Measurements from ENCODE around the gene TEX14.
"Not testable (repeated sequence)": the region's sequence is repeated elsewhere in the genome, so short reads cannot be mapped to it uniquely, and the experiment has no call there.

TEX14 gene

GRCh38 chr17:58555109-58555508 lies 136.7 kb downstream of the TEX14 start:
- not testable (repeated sequence) for DNase-seq

GRCh38 chr17:58541249-58541648 lies 150.6 kb downstream of the TEX14 start:
- DNase-seq, result peak; percentile 17

DNA sequence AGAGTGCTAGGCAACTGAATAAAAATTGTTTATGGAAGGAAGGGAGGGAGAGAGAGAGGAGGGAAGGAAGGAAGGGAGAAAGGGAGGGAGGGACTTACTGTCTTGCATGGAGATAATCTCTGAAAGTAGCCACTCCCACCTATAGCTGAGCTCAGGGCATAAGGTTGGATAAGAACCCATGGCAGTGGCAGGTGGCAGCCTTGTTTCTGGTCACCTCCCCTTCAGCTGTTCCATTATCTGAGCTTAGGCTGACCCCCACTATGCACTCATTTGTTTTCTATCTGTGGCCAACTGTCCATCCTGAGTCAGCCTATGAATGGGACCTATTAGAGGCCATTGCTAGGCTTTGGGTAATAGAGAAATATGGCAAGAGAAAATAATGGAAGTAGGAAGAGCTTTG lies 152.1 kb downstream of the TEX14 start:
- no peak for DNase-seq

- no peak for DNase-seq
Observed at GRCh38 chr17:58538811-58539409, 152.9 kb downstream of the TEX14 start.

DNA sequence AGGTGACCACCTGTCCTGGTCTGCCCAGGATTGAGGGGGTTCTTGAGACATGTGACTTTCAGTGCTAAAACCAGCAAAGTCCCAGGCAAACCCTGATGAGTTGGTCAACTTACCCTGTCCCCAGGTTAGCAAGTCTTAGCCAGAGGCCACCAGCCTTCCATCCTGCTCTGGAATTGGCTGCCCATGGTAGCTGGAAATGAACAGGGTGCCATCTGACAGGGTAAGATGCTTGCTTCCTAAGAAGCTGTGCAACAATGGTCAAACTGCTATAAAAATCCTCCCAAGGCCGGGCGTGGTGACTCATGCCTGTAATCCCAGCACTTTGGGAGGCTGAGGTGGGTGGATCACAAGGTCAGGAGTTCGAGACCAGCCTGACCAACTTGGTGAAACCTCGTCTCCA lies 154.6 kb downstream of the TEX14 start:
- no peak for DNase-seq

DNA sequence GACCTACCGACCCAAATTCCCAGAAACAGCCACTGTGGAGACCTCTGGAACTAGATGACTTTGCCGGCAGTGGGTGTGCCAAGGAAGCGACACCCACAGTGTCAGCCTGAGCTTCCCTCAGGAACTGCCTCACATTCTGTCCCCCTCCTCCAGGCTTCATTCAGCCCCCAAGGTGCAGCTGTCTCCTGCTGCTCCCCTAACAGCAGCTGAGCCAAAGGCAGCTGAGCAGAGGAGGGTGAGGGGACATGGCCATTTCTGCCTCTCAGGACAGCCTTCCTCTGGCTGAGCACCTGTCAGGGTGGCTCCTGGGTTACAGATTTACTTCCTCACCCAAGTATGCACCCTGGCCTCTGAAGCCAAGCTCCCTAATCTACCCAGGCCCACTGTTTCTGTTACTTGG lies 155.3 kb downstream of the TEX14 start:
- no peak for DNase-seq

GRCh38 chr17:58535431-58535830 lies 156.4 kb downstream of the TEX14 start:
- DNase-seq, result no peak

GRCh38 chr17:58534901-58535421 lies 156.9 kb downstream of the TEX14 start:
- DNase-seq, result no peak

- no peak for DNase-seq
Observed at GRCh38 chr17:58534331-58534730, 157.5 kb downstream of the TEX14 start.

GRCh38 chr17:58533616-58534188 lies 158.1 kb downstream of the TEX14 start:
- DNase-seq, result no peak

DNA sequence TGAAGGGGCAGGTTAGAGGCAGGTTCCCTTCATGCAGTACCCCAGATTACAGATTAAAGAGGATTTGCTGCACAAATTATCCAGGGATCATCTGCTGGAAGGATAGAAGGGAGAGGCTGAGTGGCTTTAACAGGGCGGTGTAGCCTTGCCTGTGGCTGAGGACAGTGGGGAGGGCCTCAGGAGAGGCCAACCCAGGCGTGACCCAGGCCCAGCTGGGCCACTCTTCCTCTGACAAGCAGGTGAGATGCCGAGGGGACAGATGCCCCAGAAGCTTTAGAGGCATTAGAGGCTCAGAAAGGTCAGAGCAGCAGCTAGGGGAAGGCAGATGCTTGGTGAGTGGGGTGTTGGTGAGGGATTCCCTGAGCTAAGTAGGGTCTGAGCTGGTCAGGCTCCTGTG lies 159.3 kb downstream of the TEX14 start:
- no peak for DNase-seq

DNA sequence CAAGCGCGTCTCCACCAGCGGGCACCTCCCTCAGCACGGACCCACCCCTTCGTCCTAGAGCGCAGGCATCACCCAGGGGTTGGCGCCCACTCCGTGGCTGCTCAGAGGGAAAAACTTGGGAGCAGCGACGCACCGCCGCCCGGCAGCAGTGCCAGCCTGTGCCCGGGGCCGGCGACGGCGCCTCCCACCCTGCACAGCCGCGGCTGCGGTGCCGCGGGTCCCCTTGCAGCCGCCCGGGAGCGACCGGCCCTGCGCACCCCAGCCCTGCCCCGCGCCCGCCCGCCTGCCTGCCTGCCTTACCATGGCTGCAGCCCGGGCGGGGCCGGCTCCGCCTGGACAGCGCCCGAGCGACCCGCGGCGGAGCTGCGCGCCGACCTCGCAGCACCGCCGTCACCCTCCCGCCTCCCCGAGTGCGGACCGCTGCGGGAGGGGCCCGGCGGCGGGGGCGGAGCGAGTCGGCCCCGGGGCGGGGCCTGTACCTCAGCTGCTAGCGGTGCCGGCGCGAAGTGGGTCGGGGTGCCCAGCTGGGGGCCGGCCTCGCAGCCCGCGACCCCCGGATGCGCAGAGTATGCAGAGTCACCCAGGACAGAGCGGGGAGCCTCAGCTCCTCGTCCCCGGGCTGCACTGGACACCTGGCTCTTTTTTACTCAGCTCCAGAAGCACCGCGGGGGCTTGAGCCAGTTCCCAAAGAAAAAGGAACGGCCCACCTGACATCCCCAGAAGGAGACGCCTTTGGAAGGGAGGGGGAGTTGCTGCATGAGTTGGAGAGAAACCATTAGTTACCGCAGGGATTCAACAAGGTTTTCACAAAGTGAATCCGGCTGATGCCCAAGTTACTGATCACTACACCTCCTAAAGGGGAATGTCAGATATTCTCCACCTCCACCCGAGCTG lies 159.9 kb downstream of the TEX14 start:
- DNase-seq, result no peak

- no peak for DNase-seq
Observed at GRCh38 chr17:58531122-58531521, 160.7 kb downstream of the TEX14 start.

DNA sequence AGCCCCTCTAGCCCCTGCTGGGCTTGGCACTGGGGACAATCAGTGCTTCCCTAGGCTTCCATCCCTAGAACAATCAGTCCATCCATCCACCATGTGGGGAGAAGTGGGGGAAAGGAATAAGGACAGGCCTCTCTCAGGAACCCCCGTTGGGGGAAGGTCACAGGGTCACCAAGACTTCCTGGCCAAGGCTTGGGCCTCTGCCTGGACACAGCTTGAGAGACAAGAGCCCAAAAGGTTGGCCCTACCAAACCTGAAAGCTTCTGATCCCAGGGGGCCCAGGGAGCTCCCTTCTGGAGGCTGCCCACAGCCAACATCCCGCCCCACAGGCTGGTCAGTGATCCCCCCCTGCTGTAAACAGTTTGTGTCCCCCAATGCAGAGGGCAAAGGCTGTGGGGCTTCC lies 161.2 kb downstream of the TEX14 start:
- DNase-seq, result no peak

DNA sequence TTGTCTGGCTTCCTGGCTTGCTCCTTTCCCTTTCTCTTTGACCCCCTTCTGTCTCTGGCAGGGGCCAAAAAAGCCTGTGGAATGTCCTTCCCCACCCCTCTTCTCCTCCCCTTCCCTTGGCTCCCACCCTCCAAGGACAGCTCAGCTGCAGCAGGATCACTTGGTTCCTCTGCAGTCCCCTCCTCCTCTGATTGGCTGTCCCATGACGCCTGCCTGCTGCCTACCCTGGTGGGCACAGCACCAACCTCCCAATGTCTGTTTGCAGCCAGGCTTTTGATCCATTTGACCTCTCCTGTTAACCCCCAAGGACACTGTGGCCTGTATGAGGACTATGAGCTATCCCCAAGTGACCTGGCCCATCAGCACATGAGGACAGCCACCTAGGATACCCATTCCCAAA lies 162.6 kb downstream of the TEX14 start:
- DNase-seq, result no peak

DNA sequence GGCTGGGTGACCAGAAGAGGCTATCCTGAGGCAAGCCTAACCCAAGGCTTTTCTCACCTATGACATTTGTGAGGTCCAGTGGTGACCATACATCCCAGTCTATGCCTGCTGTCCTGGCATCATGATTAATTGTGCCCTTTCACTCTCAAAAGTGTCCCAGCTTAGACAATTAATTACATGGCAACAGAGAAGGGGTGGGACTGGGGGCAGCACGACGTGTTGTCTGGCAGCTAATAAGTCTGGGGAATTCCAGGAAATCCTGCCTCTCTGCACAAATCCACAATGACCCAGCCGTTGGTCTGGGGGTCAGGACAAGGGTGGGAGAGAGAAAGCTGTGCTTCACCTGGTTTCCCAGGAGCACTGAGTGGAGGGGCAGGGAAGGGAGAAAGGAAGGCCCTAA lies 163.4 kb downstream of the TEX14 start:
- DNase-seq, result no peak

- DNase-seq, result no peak
Observed at GRCh38 chr17:58527949-58528348, 163.9 kb downstream of the TEX14 start.

DNA sequence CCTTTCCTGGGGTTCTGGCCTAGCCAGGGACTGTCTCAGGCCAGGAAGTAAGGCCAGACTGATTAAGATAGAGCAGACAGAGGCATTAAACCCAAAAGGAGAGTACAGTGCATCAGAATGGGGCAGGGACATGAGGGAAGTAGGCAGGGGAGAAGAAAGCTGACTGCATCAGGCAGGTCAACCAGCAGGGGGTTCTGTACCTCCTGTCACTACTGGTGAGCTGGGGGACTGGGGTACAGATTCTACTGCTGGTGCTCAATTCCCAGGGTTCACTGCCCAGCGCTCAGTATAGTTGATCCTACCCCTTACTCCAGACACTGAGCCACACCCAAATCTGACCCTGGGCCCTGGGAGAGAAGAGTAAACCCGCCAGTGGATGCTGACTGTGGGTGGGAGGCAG lies 164.5 kb downstream of the TEX14 start:
- no peak for DNase-seq

DNA sequence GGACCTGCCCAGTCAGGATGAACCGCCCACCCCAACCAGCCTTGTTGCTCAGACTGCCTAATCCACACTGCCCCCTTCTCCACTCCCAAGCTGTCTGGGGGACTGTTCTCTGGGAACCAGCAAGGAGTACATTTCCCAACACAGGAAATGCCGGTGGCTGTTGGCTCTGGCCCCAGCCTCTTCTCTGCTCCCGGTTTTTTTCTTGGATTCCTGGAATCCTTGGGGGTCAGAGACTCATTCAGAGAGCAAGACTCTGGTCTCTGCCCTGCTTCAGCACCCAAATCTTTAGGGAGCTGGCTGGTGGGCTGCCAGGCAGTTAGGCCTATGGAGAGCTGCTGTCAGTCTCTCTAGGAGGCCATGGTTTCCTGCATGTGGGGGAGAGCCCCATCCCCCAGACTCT lies 166.6 kb downstream of the TEX14 start:
- no peak for DNase-seq

DNA sequence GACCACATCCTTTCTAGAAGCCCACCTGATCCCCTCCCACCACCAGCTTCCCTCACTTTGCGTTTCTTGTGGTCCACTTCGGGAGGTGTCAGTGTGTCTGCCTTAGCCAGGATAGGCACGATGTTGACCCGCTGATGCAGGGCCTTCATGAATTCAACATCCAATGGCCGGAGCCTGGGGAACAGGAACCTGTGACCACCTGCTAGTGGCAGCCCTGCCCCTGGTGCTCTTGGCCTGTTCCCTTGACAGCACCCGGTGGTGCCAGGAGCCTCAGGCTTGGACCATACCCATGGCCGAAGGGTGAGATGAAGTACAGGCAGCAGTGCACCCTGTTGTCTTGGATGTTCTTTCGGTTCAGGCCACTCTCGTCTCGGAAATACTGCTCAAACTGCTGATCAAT lies 170.2 kb downstream of the TEX14 start:
- no peak for DNase-seq

GRCh38 chr17:58520843-58521430 lies 170.9 kb downstream of the TEX14 start:
- DNase-seq, result no peak

DNA sequence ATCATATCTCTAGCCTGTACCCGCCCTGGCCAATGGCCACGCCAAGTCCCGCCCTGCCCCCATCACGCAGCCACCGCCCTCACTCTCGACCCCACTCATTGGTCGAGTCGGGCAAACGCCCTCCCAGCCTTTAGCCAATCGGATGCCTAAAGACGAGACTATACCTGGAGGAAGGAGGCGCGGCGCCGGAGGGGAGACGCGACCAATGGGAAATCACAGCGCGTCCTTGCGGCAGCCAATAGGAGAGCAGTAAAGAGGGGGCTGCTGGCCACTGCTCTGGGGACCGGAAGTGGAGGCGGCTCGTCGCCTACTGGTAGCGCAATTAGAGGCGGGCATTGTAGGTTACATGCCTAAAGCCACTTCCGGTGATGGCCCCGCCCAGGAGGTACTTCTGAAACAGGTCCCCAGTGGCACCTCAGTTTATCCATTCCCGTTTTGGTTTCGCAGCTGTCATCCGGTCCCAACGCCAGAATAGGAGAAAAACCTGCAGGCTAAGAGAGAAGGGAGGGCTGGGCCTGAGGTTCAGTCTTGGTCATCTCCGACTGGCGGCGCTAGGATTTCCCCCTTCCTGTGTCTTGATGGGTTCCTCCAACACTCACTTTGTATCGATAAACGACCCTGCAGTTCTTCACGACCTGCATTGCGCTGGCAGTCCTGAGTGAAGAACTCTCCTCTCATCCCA lies 173.8 kb downstream of the TEX14 start:
- peak; percentile 100 for DNase-seq

GRCh38 chr17:58517378-58517927 lies 174.4 kb downstream of the TEX14 start:
- no peak for DNase-seq

Data from GDM1 (cell line).